Astrocyte of the spinal cord (primary cell): ENCODE measurements around the gene PGM5.

Experiments
- DNase-seq: peaks from one replicate; pipeline ENCODE4 v3.0.0; 2011; ENCODE audit warnings: low read depth, low spot score
- H3K4me3 ChIP-seq: 2 replicates; pipeline ENCODE4 v1.5.1; 2011; ENCODE audit warnings: low read depth, mild to moderate bottlenecking, low read length, moderate library complexity
- CTCF ChIP-seq: IDR thresholded peaks from 2 replicates; pipeline ENCODE4 v1.5.1; 2012; ENCODE audit warnings: low read depth, mild to moderate bottlenecking, low read length, inconsistent platforms
- in situ Hi-C: cut with HindIII; loops from 2 replicates; pipeline ENCODE4 v1.10.0; 2017; ENCODE audit warnings: low sequenced_read_pairs

PGM5 gene

DNA sequence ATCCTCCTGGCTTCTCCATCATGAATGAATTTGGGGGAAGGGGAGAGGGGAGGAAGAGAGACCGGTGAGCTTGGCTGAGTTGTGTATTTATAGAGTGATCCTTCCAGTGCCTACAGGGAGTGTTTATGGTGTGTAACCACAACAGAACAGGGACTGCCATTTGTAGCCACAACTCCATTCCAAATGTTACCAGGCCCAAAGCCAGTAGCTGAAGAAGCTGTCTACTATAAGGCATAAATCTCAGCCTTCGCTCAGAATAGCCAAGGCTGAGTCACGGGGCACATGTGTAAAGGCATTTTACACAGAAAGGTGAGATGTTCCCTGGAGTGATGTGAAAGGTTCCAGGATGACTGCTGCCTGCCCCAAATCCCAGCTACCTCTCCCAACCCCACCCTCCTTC lies 181.8 kb downstream of the PGM5 start:
- no peak for DNase-seq
- no peak overlapping the region for H3K4me3 ChIP-seq
- no peak for TF ChIP-seq CTCF
- in situ Hi-C loops = no loop called here

- in situ Hi-C loops = no loop called here
- no peak for DNase-seq
- no peak within 1 kb of the TSS for H3K4me3 ChIP-seq
- TF ChIP-seq CTCF = no peak
Measured at GRCh38 chr9:68540712-68541535, 184.5 kb downstream of the PGM5 start, which contains the start of gene TMEM252. TSS of gene TMEM252 (minus strand) at chr9:68540883. CDS start at chr9:68540814, 69 bp downstream.

DNA sequence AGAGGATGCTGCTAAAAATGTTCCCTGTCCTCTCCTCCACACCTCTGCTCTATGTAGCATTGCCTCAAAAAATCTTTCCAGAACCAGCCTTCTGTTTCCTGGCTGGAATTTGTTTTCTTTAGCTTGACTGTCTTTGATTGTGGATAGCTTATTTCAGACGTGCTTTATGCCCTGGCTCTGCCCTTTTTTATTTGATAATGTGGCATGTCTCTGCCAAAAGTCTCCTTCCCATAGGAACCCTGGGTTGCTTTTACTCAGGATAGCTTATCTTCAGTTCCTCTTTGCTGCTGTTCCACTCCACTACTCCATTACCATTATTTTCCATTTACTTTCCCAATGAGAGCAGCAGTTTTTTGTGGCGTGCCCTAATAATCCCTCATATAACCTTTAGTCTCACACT lies 185.2 kb downstream of the PGM5 start:
- in situ Hi-C loops = no loop called here
- no peak for DNase-seq
- H3K4me3 ChIP-seq = no peak overlapping the region
- no peak for TF ChIP-seq CTCF

DNA sequence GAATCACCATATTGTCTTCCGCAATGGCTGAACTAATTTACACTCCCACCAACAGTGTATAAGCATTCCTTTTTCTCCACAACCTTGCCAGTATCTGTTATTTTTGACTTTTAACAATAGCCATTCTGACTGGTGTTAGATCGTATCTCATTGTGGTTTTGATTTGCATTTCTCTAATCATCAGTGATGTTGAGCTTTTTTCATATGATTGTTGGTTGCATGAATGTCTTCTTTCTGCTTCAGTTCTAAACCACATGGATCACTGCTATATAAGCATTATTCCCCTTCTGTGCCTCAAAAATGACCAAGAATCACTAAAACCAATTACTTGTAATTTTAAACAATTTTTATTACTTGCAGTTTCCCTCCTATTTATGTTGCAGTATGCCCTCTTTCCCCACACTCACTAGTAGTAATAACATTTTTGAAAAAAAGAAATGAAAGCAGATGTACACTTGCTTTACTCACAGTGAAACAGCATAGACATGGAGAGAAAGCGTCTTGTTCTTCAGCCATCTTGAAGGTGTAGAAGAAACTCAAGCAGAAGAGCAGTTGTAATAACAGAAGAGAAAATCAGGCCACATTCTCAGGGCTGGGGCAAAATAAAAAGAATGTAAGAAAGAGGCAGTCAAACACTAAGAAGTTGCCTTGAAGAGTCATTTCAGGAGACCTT lies 188.8 kb downstream of the PGM5 start:
- H3K4me3 ChIP-seq = no peak overlapping the region
- DNase-seq = no peak
- no peak for TF ChIP-seq CTCF
- in situ Hi-C loops = no loop called here

GRCh38 chr9:68546596-68547390 lies 190.4 kb downstream of the PGM5 start:
- no peak overlapping the region for H3K4me3 ChIP-seq
- DNase-seq = no peak
- TF ChIP-seq CTCF = no peak
- in situ Hi-C loops = no loop called here

- H3K4me3 ChIP-seq = no peak overlapping the region
- DNase-seq = no peak
- in situ Hi-C loops = no loop called here
- no peak for TF ChIP-seq CTCF
Measured at GRCh38 chr9:68547417-68547816, 191.0 kb downstream of the PGM5 start.
